GM23248 (cell line): ENCODE data around the gene YPEL4.
"Not testable (repeated sequence)": the region's sequence is repeated elsewhere in the genome, so short reads cannot be mapped to it uniquely, and the experiment has no call there.

Experiments
- EZH2 ChIP-seq: fragments of 200-600 bp; sonication (generic); IDR thresholded peaks from 2 replicates; pipeline ENCODE4 v1.6.1; 2018; ENCODE audit warnings: antibody characterized with exemption, mild to moderate bottlenecking; ENCODE audit not compliant: insufficient read depth, poor library complexity, severe bottlenecking
- EZH2phosphoT487 ChIP-seq: fragments of 200-600 bp; sonication (generic); IDR thresholded peaks from 2 replicates; pipeline ENCODE4 v1.6.1; 2018; ENCODE audit warnings: antibody characterized with exemption, moderate library complexity, mild to moderate bottlenecking, low read depth; ENCODE audit not compliant: insufficient read depth

DNA sequence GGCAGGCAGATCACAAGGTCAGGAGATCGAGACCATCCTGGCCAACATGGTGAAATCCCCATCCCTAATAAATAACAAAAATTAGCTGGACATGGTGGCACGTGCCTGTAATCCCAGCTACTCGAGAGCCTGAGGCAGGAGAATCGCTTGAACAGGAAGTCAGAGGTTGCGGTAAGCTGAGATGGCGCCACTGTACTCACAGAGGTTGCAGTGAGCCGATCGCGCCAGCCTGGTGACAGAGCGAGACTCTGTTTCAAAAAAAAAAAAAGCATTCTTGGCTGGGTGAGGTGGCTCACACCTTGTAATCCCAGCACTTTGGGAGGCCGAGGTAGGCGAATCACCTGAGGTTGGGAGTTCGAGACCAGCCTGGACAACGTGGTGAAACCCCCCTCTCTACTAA is 2.5 kb upstream of the YPEL4 start:
- not testable (repeated sequence) for TF ChIP-seq EZH2phosphoT487, EZH2
